ENCODE results near the gene NCOA3. TPM values are rescaled to one million over a fixed set of nuclear protein-coding genes. Genes with fewer than 3 reads are reported as not detected.

Gene NCOA3
- total RNA-seq, 1 experiment from 2014 or later = 16.8 TPM

Small RNAs within 50 kb of the gene (small RNA-seq; reads per million reads assigned to genes)
- 0 reads per million in 2 experiments for gene RNU6-497P
- 0 reads per million in 2 experiments for gene RNU6-563P

Other genes starting within 250 kb of the NCOA3 start
- gene ZMYND8, start 145.2 kb upstream of the NCOA3 start, total RNA-seq (2014; rRNA removed; shearing (Covaris generic)) = 22.1 and 22.8 TPM in 2 replicates